HL-60 (cell line): ENCODE results near the gene PPIE.

Experiments used
- CTCF ChIP-seq: IDR thresholded peaks from one replicate; pipeline ENCODE4 v1.5.1; 2011; ENCODE audit warnings: low read length, control low read depth, inconsistent platforms; ENCODE audit not compliant: insufficient read depth
- GABPA ChIP-seq: IDR thresholded peaks from 2 replicates; pipeline ENCODE4 v1.6.1; 2012; ENCODE audit warnings: low read depth
- POLR2AphosphoS5 ChIP-seq: IDR thresholded peaks from 2 replicates; pipeline ENCODE4 v1.6.1; 2012; ENCODE audit warnings: low read depth
- REST ChIP-seq: IDR thresholded peaks from 2 replicates; pipeline ENCODE4 v1.6.1; 2012; ENCODE audit warnings: low read depth; ENCODE audit not compliant: insufficient replicate concordance
- SPI1 ChIP-seq: IDR thresholded peaks from 2 replicates; pipeline ENCODE4 v1.6.1; 2012; ENCODE audit warnings: low read depth, mild to moderate bottlenecking, borderline replicate concordance

GRCh38 chr1:39700348-39700747 lies 38.3 kb upstream of the PPIE start:
- no peak for TF ChIP-seq CTCF
- TF ChIP-seq REST, result no peak
- TF ChIP-seq GABPA, result no peak
- TF ChIP-seq POLR2AphosphoS5, result no peak
- TF ChIP-seq SPI1, result no peak
